ENCODE data around the gene LIX1L. TPM values are rescaled to one million over a fixed set of nuclear protein-coding genes. Genes with fewer than 3 reads are reported as not detected.
A peak's percentile ranks its signal among the peaks of the same experiment; 100 is the strongest.
"Not testable (repeated sequence)": the region's sequence is repeated elsewhere in the genome, so short reads cannot be mapped to it uniquely, and the experiment has no call there.

LIX1L gene
- total RNA-seq, 6 experiments from 2014 or later, result 10.6 to 11.9 (median 11.0) TPM

- peak overlapping the region; percentile 88 to 89 (median 88) for H3K27ac ChIP-seq
- H3K4me3 ChIP-seq, result peak overlapping the region; percentile 68 to 83 (median 77)
- H3K36me3 ChIP-seq, result peaks cover 0 to 10% (median 0%) of the 10 kb centered on the region in 4 donors
- TF ChIP-seq POLR2A (IDR thresholded peaks at IDR 0.05) (no peak), CTCF (IDR thresholded peaks at IDR 0.05) (no peak)
- peaks cover 0 to 10% (median 4%) of the 10 kb centered on the region in 4 donors for H3K4me1 ChIP-seq
- H3K9me3 ChIP-seq, result no peaks in the 10 kb centered on the region
- 51% methylated on average over 16 of the region's 20 CpGs for WGBS (ENCODE audit: insufficient coverage, low coverage, low lambda C conversion rate, missing lambda C conversion rate)
- DNase-seq (no peak), ATAC-seq (no peak)
- intact Hi-C loops (cut with DNase I), result no loop called here
- no peaks in the 10 kb centered on the region for H3K27me3 ChIP-seq
Measured at GRCh38 chr1:145927916-145928643, 29.7 kb downstream of the LIX1L start.

GRCh38 chr1:145927063-145927886 is 30.5 kb downstream of the LIX1L start, which contains the start of gene RBM8A:
Gene RBM8A, minus strand, starts transcription at chr1:145927484. Its CDS starts 58 bp downstream, at chr1:145927426.
- peak; percentile 51 to 69 (median 68) for TF ChIP-seq CTCF (IDR thresholded peaks at IDR 0.05)
- peak; percentile 96 for TF ChIP-seq POLR2A (IDR thresholded peaks at IDR 0.05)
- intact Hi-C loops (cut with DNase I), result no loop called here
- peaks cover 0 to 10% (median 4%) of the 10 kb centered on the region in 4 donors for H3K4me1 ChIP-seq
- WGBS (ENCODE audit: insufficient coverage, low coverage, low lambda C conversion rate, missing lambda C conversion rate), result under 1% methylated on average over 39 of the region's 41 CpGs
- peaks cover 0 to 10% (median 0%) of the 10 kb centered on the region in 4 donors for H3K36me3 ChIP-seq
- no peaks in the 10 kb centered on the region for H3K27me3 ChIP-seq
- H3K9me3 ChIP-seq, result no peaks in the 10 kb centered on the region
- H3K27ac ChIP-seq, result peak within 1 kb of the TSS; percentile 88 to 89 (median 88)
- peak; percentile 88 to 96 (median 92) for DNase-seq
- peak within 1 kb of the TSS; percentile 68 to 83 (median 77) for H3K4me3 ChIP-seq
- ATAC-seq, result peak; percentile 98 to 99 (median 99)

GRCh38 chr1:145926686-145927062 is 31.1 kb downstream of the LIX1L start:
- Histone ChIP-seq H3K27me3 (no peaks in the 10 kb centered on the region), H3K4me3 (peak overlapping the region; percentile 68 to 83 (median 77)), H3K36me3 (peaks cover 0 to 10% (median 0%) of the 10 kb centered on the region in 4 donors), H3K27ac (peak overlapping the region; percentile 88 to 89 (median 88)), H3K4me1 (peaks cover 0 to 10% (median 4%) of the 10 kb centered on the region in 4 donors), H3K9me3 (no peaks in the 10 kb centered on the region)
- DNase-seq, result no peak
- ATAC-seq, result peak in 2 of 4 donors; percentile 0 to 2
- TF ChIP-seq CTCF (IDR thresholded peaks at IDR 0.05) (no peak), POLR2A (IDR thresholded peaks at IDR 0.05) (no peak)
- WGBS (ENCODE audit: insufficient coverage, low coverage, low lambda C conversion rate, missing lambda C conversion rate), result 8% methylated on average over 18 of the region's 19 CpGs
- intact Hi-C loops (cut with DNase I), result no loop called here

GRCh38 chr1:145922266-145922665 is 35.6 kb downstream of the LIX1L start:
- DNase-seq, result no peak
- peaks cover 0 to 10% (median 0%) of the 10 kb centered on the region in 4 donors for H3K36me3 ChIP-seq
- no peak for TF ChIP-seq CTCF (IDR thresholded peaks at IDR 0.05)
- TF ChIP-seq POLR2A (IDR thresholded peaks at IDR 0.05), result no peak
- no peak overlapping the region for H3K27ac ChIP-seq
- ATAC-seq, result no peak
- H3K4me3 ChIP-seq, result no peak overlapping the region
- 67% methylated on average over 2 of the region's 2 CpGs for WGBS (ENCODE audit: insufficient coverage, low coverage, low lambda C conversion rate, missing lambda C conversion rate)
- H3K4me1 ChIP-seq, result peaks cover 0 to 22% (median 8%) of the 10 kb centered on the region in 4 donors
- H3K27me3 ChIP-seq, result no peaks in the 10 kb centered on the region
- no peaks in the 10 kb centered on the region for H3K9me3 ChIP-seq
- intact Hi-C loops (cut with DNase I), result no loop called here

GRCh38 chr1:145920297-145920696 is 37.5 kb downstream of the LIX1L start:
- ATAC-seq; H3K27ac ChIP-seq; H3K9me3 ChIP-seq; intact Hi-C loops (cut with DNase I); DNase-seq; H3K27me3 ChIP-seq; H3K4me3 ChIP-seq: not testable (repeated sequence)
- H3K36me3 ChIP-seq, result peaks cover 0 to 17% (median 7%) of the 10 kb centered on the region in 4 donors
- WGBS (ENCODE audit: insufficient coverage, low coverage, low lambda C conversion rate, missing lambda C conversion rate), result 92% methylated on average over 3 of the region's 4 CpGs
- peaks cover 0 to 15% (median 6%) of the 10 kb centered on the region in 4 donors for H3K4me1 ChIP-seq

Measured in right lobe of liver (tissue), 6 donors.